Brain microvascular endothelial cell (primary cell): Measurements from ENCODE around the gene ADAMTS12.
"Not testable (repeated sequence)": the region's sequence is repeated elsewhere in the genome, so short reads cannot be mapped to it uniquely, and the experiment has no call there.

ENCODE experiments used
- DNase-seq: peaks from one replicate; pipeline ENCODE4 v3.0.0-alpha.2; 2020
- H3K27ac ChIP-seq: fragments of 250-450 bp; sonication (Bioruptor Pico); 2 replicates; pipeline ENCODE4 v1.5.1; 2020; ENCODE audit warnings: mild to moderate bottlenecking, moderate library complexity
- H3K27me3 ChIP-seq: fragments of 250-450 bp; sonication (Bioruptor Pico); replicated peaks from 2 replicates; pipeline ENCODE4 v1.5.1; 2020; ENCODE audit warnings: mild to moderate bottlenecking
- H3K36me3 ChIP-seq: fragments of 250-450 bp; sonication (Bioruptor Pico); replicated peaks from 2 replicates; pipeline ENCODE4 v1.5.1; 2020; ENCODE audit warnings: mild to moderate bottlenecking
- H3K4me3 ChIP-seq: 2 replicates; pipeline ENCODE4 v1.5.1; 2011; ENCODE audit warnings: low read depth, mild to moderate bottlenecking, control low read depth, low read length, moderate library complexity
- in situ Hi-C: cut with HindIII; loops from 2 replicates; pipeline ENCODE4 v1.10.0; 2017; ENCODE audit warnings: low sequenced_read_pairs, low pct_ligation_motif_present
- TF ChIP-seq, protein P1 (sequence below): IDR thresholded peaks from 2 replicates; pipeline ENCODE4 v1.5.1; 2011; ENCODE audit warnings: low read depth, mild to moderate bottlenecking, moderate library complexity, low read length, control low read depth, inconsistent platforms; ENCODE audit errors: missing control alignments

Gene ADAMTS12

DNA sequence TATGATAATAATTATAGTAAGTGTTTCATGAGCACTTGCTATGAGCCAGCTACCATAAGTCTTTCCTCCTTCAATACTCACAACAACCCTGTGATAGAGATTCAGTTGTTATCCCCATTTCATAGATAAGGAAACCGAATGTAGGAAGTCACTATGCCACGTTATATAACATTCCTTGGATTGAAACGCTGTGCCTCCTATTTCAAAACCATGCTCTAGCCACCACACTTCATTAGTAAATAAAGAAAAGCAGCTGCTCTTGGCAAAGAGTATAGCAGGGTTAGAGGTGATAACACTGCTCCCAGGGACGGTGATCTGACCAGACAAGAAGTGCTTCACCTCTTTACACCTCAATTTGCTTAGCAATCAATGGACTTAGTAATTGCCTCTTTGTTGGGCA is 5.5 kb downstream of the ADAMTS12 start:
- DNase-seq = no peak
- H3K27me3 ChIP-seq = no peaks in the 10 kb centered on the region
- in situ Hi-C loops = no loop called here
- H3K36me3 ChIP-seq = peaks cover 23% of the 10 kb centered on the region
- TF ChIP-seq, protein P1, sequence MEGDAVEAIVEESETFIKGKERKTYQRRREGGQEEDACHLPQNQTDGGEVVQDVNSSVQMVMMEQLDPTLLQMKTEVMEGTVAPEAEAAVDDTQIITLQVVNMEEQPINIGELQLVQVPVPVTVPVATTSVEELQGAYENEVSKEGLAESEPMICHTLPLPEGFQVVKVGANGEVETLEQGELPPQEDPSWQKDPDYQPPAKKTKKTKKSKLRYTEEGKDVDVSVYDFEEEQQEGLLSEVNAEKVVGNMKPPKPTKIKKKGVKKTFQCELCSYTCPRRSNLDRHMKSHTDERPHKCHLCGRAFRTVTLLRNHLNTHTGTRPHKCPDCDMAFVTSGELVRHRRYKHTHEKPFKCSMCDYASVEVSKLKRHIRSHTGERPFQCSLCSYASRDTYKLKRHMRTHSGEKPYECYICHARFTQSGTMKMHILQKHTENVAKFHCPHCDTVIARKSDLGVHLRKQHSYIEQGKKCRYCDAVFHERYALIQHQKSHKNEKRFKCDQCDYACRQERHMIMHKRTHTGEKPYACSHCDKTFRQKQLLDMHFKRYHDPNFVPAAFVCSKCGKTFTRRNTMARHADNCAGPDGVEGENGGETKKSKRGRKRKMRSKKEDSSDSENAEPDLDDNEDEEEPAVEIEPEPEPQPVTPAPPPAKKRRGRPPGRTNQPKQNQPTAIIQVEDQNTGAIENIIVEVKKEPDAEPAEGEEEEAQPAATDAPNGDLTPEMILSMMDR = no peak
- H3K27ac ChIP-seq = no peak overlapping the region
- no peak overlapping the region for H3K4me3 ChIP-seq

DNA sequence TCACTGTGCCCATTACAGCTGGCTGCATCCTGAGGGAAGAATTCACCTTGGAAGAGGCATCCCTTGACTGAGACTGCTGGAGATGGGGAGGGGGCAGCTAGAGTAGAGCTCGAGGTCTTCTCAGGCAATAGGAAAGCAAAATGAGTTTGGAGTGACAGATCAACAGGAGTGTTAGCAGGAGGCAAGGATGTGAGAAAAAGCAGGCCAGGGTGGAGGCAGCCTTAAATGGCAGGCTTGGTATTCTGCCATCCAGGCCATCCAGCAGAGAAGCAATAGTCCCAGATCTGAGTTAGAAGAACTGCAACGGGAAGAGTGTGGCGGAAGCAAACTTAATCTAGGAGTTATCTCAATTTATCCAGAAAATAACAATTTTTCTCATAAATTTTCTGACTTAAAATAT is 6.1 kb downstream of the ADAMTS12 start:
- Histone ChIP-seq H3K36me3 (peaks cover 28% of the 10 kb centered on the region), H3K27ac (no peak overlapping the region), H3K27me3 (no peaks in the 10 kb centered on the region), H3K4me3 (no peak overlapping the region)
- no peak for DNase-seq
- in situ Hi-C loops = no loop called here
- TF ChIP-seq, protein P1 = no peak

DNA sequence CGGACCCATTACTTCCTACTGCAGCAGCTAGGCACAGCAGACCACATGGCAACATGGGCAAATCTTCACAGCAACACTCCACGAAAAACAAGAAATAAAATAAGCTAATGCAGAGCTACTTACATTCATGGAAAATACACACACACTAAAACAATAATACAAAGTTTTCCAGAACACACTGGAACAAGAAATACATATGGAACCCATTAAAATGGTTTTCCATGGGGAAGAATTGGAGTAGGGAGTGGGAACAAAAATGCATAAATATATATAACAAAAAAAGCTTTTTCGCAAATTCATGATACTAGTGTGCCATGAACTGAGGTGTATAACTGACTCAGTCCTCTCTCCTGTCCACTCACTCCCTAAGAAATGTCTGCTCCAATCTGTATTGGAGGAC is 8.3 kb downstream of the ADAMTS12 start:
- DNase-seq = no peak
- in situ Hi-C loops = no loop called here
- Histone ChIP-seq H3K4me3 (no peak overlapping the region), H3K27me3 (no peaks in the 10 kb centered on the region), H3K27ac (no peak overlapping the region), H3K36me3 (peaks cover 50% of the 10 kb centered on the region)
- TF ChIP-seq, protein P1 = no peak

DNA sequence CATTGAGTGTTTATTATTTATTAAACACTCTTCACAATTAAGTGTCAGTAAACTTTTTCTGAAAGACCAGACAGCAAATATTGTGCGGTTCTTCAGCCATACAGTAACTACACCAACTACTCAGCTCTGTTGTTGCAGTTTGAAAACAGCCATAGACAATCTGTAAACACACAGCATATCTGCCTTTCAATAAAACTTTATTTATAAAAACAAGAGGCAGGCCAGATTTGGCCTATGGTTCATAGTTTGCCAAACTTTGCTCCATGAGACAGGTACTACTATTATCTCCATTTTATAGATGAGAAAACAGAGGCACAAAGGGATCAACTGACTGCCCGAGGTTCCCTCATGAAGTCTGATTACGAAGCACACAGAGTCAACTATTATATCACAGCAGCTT is 11.5 kb downstream of the ADAMTS12 start:
- TF ChIP-seq, protein P1 = no peak

DNA sequence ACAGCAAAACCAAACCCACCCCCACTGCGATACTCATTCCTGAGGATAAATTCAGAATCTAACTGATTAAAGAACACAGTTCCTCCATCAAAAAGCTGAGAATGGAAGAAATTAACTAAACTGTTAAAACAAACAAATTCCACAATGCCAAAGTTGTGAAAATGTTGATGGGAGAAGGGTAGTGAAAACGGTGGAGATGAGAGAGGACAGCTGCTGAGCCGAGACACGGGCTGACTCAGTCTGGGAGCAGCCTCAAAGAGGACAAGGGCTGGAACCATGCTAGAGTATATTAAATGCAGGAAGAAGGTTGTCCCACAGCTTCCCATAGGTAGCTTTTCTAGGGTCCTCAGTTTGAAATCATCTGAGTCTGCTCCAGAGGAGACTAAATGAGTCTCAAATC is 14.3 kb downstream of the ADAMTS12 start:
- H3K27ac ChIP-seq = no peak overlapping the region
- in situ Hi-C loops = no loop called here
- H3K27me3 ChIP-seq = no peaks in the 10 kb centered on the region
- peaks cover 60% of the 10 kb centered on the region for H3K36me3 ChIP-seq
- DNase-seq = no peak
- TF ChIP-seq, protein P1 = no peak
- H3K4me3 ChIP-seq = no peak overlapping the region

More for the DNA sequence above, 11.5 kb downstream of the ADAMTS12 start:
- in situ Hi-C loops = no loop called here
- no peak overlapping the region for H3K4me3 ChIP-seq
- H3K27me3 ChIP-seq = no peaks in the 10 kb centered on the region
- DNase-seq = no peak
- no peak overlapping the region for H3K27ac ChIP-seq
- peaks cover 60% of the 10 kb centered on the region for H3K36me3 ChIP-seq

DNA sequence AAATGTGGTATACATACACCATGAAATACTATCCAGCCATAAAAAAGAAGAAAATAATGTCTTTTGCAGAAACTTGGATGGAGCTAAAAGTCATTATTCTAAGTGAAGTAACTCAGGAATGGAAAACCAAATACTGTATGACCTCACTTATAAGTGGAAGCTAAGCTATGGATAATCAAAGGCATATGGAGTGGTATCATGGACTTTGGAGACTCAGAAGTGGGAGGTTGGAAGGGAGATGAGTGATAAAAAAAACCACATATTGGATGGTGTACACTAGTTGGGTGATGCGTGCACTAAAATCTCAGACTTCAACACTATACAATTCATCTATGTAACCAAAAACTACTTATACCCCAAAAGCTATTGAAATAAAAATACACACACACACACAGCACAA is 24.5 kb downstream of the ADAMTS12 start:
- TF ChIP-seq, protein P1 = no peak
- no peaks in the 10 kb centered on the region for H3K27me3 ChIP-seq
- H3K36me3 ChIP-seq = peaks cover 38% of the 10 kb centered on the region
- H3K4me3 ChIP-seq = no peak overlapping the region
- no peak overlapping the region for H3K27ac ChIP-seq
- in situ Hi-C loops = no loop called here
- DNase-seq = no peak

DNA sequence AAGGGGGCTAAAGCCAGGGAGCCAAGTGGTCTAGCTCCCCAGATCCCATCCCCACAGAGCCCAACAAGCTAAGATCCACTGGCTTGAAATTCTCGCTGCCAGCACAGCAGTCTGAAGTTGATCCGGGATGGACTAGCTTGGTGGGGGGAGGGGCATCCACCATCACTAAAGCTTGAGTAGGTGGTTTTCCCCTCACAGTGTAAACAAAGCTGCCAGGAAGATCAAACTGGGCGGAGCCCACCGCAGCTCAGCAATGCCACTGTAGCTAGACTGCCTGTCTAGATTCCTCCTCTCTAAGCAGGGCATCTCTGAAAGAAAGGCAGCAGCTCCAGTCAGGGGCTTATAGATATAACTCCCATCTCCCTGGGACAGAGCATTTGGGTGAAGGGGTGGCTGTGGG is 32.6 kb downstream of the ADAMTS12 start:
- H3K4me3 ChIP-seq, H3K27me3 ChIP-seq, H3K36me3 ChIP-seq, in situ Hi-C loops: not testable (repeated sequence)
- peak overlapping the region; percentile 22 for H3K27ac ChIP-seq
- peak; percentile 34 for DNase-seq
